Measurements from ENCODE around the gene GCA. TPM values are rescaled to one million over a fixed set of nuclear protein-coding genes. Genes with fewer than 3 reads are reported as not detected.

The GCA gene
- total and polyA plus RNA-seq, 4 donors: 9.7 to 45.2 (median 18.1) TPM

DNA sequence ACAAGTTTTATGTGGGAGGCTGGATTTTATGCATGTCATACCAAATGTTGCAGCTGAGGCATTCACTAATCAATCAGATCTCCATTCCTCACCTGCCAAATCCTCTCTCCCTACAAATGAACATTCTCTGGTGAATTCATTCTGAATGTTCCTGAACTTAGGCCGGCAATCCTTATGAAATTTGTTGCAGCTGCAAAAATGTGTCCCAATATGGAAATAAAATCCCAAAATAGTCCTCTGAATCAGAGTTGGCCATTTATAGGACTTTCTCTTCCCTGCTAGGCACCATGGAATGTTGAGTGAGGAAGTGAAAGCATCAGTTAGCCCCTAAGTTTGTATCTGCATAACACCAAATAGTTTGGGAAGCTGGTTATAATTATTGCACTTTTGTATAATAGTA, 25.6 kb downstream of the GCA start:
- DNase-seq (ENCODE audit: low spot score): no peak
- Histone ChIP-seq H3K4me1 (ENCODE audit: control insufficient read depth in 4 of 4, insufficient read depth in 4 of 4, low read length in 3 of 4) (no peaks in the 10 kb centered on the region), H3K9ac (ENCODE audit: low read depth in 1 of 2, low read length in 2 of 2) (no peak overlapping the region), H3K27ac (ENCODE audit: low read depth in 1 of 2, low read length in 2 of 2) (no peak overlapping the region), H3K36me3 (ENCODE audit: control insufficient read depth in 4 of 4, insufficient read depth in 3 of 4, low read depth in 1 of 4, low read length in 3 of 4) (no peaks in the 10 kb centered on the region), H3K27me3 (ENCODE audit: control insufficient read depth in 4 of 4, insufficient read depth in 4 of 4, low read length in 3 of 4) (no peaks in the 10 kb centered on the region), H3K4me3 (ENCODE audit: low read depth in 1 of 3, low read length in 3 of 3) (no peak overlapping the region), H3K9me3 (ENCODE audit: control insufficient read depth in 4 of 4, low read length in 3 of 4) (no peaks in the 10 kb centered on the region)
- WGBS: 83% methylated on average over 1 of the region's 1 CpG
- TF ChIP-seq, protein P1, sequence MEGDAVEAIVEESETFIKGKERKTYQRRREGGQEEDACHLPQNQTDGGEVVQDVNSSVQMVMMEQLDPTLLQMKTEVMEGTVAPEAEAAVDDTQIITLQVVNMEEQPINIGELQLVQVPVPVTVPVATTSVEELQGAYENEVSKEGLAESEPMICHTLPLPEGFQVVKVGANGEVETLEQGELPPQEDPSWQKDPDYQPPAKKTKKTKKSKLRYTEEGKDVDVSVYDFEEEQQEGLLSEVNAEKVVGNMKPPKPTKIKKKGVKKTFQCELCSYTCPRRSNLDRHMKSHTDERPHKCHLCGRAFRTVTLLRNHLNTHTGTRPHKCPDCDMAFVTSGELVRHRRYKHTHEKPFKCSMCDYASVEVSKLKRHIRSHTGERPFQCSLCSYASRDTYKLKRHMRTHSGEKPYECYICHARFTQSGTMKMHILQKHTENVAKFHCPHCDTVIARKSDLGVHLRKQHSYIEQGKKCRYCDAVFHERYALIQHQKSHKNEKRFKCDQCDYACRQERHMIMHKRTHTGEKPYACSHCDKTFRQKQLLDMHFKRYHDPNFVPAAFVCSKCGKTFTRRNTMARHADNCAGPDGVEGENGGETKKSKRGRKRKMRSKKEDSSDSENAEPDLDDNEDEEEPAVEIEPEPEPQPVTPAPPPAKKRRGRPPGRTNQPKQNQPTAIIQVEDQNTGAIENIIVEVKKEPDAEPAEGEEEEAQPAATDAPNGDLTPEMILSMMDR (IDR thresholded peaks at IDR 0.05; ENCODE audit: low read depth, low read length, missing input control): no peak
- TF ChIP-seq, protein P2, sequence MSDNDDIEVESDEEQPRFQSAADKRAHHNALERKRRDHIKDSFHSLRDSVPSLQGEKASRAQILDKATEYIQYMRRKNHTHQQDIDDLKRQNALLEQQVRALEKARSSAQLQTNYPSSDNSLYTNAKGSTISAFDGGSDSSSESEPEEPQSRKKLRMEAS (IDR thresholded peaks at IDR 0.05): no peak
- TF ChIP-seq FOXA1 (IDR thresholded peaks at IDR 0.05): no peak
- TF ChIP-seq FOXA2 (IDR thresholded peaks at IDR 0.05): no peak
- TF ChIP-seq YY1 (IDR thresholded peaks at IDR 0.05): no peak
- TF ChIP-seq, protein P3, sequence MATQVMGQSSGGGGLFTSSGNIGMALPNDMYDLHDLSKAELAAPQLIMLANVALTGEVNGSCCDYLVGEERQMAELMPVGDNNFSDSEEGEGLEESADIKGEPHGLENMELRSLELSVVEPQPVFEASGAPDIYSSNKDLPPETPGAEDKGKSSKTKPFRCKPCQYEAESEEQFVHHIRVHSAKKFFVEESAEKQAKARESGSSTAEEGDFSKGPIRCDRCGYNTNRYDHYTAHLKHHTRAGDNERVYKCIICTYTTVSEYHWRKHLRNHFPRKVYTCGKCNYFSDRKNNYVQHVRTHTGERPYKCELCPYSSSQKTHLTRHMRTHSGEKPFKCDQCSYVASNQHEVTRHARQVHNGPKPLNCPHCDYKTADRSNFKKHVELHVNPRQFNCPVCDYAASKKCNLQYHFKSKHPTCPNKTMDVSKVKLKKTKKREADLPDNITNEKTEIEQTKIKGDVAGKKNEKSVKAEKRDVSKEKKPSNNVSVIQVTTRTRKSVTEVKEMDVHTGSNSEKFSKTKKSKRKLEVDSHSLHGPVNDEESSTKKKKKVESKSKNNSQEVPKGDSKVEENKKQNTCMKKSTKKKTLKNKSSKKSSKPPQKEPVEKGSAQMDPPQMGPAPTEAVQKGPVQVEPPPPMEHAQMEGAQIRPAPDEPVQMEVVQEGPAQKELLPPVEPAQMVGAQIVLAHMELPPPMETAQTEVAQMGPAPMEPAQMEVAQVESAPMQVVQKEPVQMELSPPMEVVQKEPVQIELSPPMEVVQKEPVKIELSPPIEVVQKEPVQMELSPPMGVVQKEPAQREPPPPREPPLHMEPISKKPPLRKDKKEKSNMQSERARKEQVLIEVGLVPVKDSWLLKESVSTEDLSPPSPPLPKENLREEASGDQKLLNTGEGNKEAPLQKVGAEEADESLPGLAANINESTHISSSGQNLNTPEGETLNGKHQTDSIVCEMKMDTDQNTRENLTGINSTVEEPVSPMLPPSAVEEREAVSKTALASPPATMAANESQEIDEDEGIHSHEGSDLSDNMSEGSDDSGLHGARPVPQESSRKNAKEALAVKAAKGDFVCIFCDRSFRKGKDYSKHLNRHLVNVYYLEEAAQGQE (IDR thresholded peaks at IDR 0.05): no peak
- TF ChIP-seq HNF4G (IDR thresholded peaks at IDR 0.05): no peak
- no peak for TF ChIP-seq HNF4A (conservative IDR thresholded peaks at IDR 0.05)
- TF ChIP-seq NR2F2 (IDR thresholded peaks at IDR 0.05): no peak
- TF ChIP-seq JUND (IDR thresholded peaks at IDR 0.05): no peak
- TF ChIP-seq, protein P4, sequence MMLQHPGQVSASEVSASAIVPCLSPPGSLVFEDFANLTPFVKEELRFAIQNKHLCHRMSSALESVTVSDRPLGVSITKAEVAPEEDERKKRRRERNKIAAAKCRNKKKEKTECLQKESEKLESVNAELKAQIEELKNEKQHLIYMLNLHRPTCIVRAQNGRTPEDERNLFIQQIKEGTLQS (IDR thresholded peaks at IDR 0.05): no peak
- no peak for TF ChIP-seq RAD21 (IDR thresholded peaks at IDR 0.05)
- no peak for TF ChIP-seq RXRA (IDR thresholded peaks at IDR 0.05)
- no peak for TF ChIP-seq TAF1 (conservative IDR thresholded peaks at IDR 0.05)
- no peak for TF ChIP-seq EGR1 (IDR thresholded peaks at IDR 0.05; ENCODE audit: low read depth in 2 of 2)
- no peak for TF ChIP-seq GABPA (IDR thresholded peaks at IDR 0.05 in 1 of 2, conservative IDR thresholded peaks at IDR 0.05 in 1 of 2)

DNA sequence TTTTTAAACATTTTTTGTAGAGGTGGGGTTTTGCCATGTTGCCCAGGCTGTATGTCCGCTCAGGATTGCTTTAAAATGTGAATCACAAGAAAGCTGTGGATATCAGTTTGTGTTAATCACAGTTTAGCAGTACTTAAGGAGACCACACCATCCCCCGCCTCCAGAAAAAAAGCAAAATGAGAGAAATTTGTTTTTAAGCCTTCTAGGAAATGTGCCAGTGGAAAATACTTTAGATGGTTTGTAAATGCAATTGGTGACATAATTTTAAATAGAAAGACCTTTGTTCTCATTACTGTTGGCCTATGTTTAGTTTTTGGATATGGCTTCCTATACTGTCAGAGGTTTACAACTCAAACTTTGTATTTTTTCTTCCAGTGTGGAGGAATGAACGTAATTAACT, 27.0 kb downstream of the GCA start:
- no peaks in the 10 kb centered on the region for H3K36me3 ChIP-seq (ENCODE audit: control insufficient read depth in 4 of 4, insufficient read depth in 3 of 4, low read depth in 1 of 4, low read length in 3 of 4)
- no peak for DNase-seq (ENCODE audit: low spot score)
- H3K9ac ChIP-seq (ENCODE audit: low read depth in 1 of 2, low read length in 2 of 2): no peak overlapping the region
- no peaks in the 10 kb centered on the region for H3K9me3 ChIP-seq (ENCODE audit: control insufficient read depth in 4 of 4, low read length in 3 of 4)
- H3K27me3 ChIP-seq (ENCODE audit: control insufficient read depth in 4 of 4, insufficient read depth in 4 of 4, low read length in 3 of 4): no peaks in the 10 kb centered on the region
- no peaks in the 10 kb centered on the region for H3K4me1 ChIP-seq (ENCODE audit: control insufficient read depth in 4 of 4, insufficient read depth in 4 of 4, low read length in 3 of 4)
- 89% methylated on average over 3 of the region's 3 CpGs for WGBS
- no peak overlapping the region for H3K27ac ChIP-seq (ENCODE audit: low read depth in 1 of 2, low read length in 2 of 2)
- H3K4me3 ChIP-seq (ENCODE audit: low read depth in 1 of 3, low read length in 3 of 3): no peak overlapping the region
- no peak for TF ChIP-seq FOXA1 (IDR thresholded peaks at IDR 0.05)
- TF ChIP-seq JUND (IDR thresholded peaks at IDR 0.05): no peak
- no peak for TF ChIP-seq TAF1 (conservative IDR thresholded peaks at IDR 0.05)
- TF ChIP-seq, protein P2 (IDR thresholded peaks at IDR 0.05): no peak
- no peak for TF ChIP-seq GABPA (IDR thresholded peaks at IDR 0.05 in 1 of 2, conservative IDR thresholded peaks at IDR 0.05 in 1 of 2)
- TF ChIP-seq, protein P5, sequence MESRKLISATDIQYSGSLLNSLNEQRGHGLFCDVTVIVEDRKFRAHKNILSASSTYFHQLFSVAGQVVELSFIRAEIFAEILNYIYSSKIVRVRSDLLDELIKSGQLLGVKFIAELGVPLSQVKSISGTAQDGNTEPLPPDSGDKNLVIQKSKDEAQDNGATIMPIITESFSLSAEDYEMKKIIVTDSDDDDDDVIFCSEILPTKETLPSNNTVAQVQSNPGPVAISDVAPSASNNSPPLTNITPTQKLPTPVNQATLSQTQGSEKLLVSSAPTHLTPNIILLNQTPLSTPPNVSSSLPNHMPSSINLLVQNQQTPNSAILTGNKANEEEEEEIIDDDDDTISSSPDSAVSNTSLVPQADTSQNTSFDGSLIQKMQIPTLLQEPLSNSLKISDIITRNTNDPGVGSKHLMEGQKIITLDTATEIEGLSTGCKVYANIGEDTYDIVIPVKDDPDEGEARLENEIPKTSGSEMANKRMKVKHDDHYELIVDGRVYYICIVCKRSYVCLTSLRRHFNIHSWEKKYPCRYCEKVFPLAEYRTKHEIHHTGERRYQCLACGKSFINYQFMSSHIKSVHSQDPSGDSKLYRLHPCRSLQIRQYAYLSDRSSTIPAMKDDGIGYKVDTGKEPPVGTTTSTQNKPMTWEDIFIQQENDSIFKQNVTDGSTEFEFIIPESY (IDR thresholded peaks at IDR 0.05): no peak
- TF ChIP-seq, protein P3 (IDR thresholded peaks at IDR 0.05): no peak
- no peak for TF ChIP-seq NR2F2 (IDR thresholded peaks at IDR 0.05)
- no peak for TF ChIP-seq HNF4A (conservative IDR thresholded peaks at IDR 0.05)
- TF ChIP-seq RXRA (IDR thresholded peaks at IDR 0.05): no peak
- no peak for TF ChIP-seq HNF4G (IDR thresholded peaks at IDR 0.05)
- TF ChIP-seq, protein P1 (IDR thresholded peaks at IDR 0.05; ENCODE audit: low read depth, low read length, missing input control): no peak
- no peak for TF ChIP-seq RAD21 (IDR thresholded peaks at IDR 0.05)

Data from liver (tissue), 9 donors.